Panc1 (cell line): ENCODE data around the gene PELI2. TPM values are rescaled to one million over a fixed set of nuclear protein-coding genes. Genes with fewer than 3 reads are reported as not detected.

Source experiments
- ATAC-seq: fragments of 200-7000 bp; cut with Tn5 transposase; 2 replicates; pipeline ENCODE4 v1.9.1; 2020; ENCODE audit warnings: mild to moderate bottlenecking, moderate library complexity
- BruUV-seq: library from RNA; stranded (reverse); fragments of 400-500 nt; replicated peaks from 2 replicates; lab custom pipeline; 2021; lab: Mats Ljungman, UMichigan
- CTCF ChIA-PET: fragments of 300-600 bp; sonication (Branson Sonifier 250); formaldehyde crosslinking; loops from one replicate; lab custom pipeline; 2022; ENCODE audit warnings: antibody characterized with exemption; lab: Charles Lee
- POLR2A ChIA-PET: fragments of 300-600 bp; sonication (Branson Sonifier 250); formaldehyde crosslinking; loops from one replicate; lab custom pipeline; 2022; ENCODE audit warnings: antibody characterized with exemption; lab: Charles Lee
- DNase-seq: peaks from one replicate; pipeline ENCODE4 v3.0.0-alpha.2; 2010; ENCODE audit warnings: low read depth, low spot score
- H3K27ac ChIP-seq: 2 replicates; pipeline ENCODE4 v1.5.1; 2011; ENCODE audit warnings: mild to moderate bottlenecking, low read length, inconsistent platforms
- H3K27me3 ChIP-seq: fragments of 200-500 bp; sonication (Bioruptor generic); 2 replicates; pipeline ENCODE4 v1.6.0; 2014; ENCODE audit warnings: low read length, inconsistent platforms; ENCODE audit not compliant: control insufficient read depth, insufficient read depth
- H3K36me3 ChIP-seq: fragments of 200-500 bp; sonication (Bioruptor generic); 2 replicates; pipeline ENCODE4 v1.5.1; 2014; ENCODE audit warnings: inconsistent platforms, mild to moderate bottlenecking, low read length, moderate library complexity; ENCODE audit not compliant: control insufficient read depth, insufficient read depth
- H3K4me1 ChIP-seq: 2 replicates; pipeline ENCODE4 v1.5.1; 2011; ENCODE audit warnings: inconsistent platforms, mild to moderate bottlenecking, low read length, moderate library complexity; ENCODE audit not compliant: control insufficient read depth, insufficient read depth
- H3K4me3 ChIP-seq, 2 experiments: 2 replicates each; pipeline ENCODE4 v1.5.1; 2011 to 2012; ENCODE audit warnings: low read depth in 2 of 2, low read length in 2 of 2, mild to moderate bottlenecking in 2 of 2, inconsistent platforms in 1 of 2, moderate library complexity in 1 of 2
- H3K9me3 ChIP-seq: fragments of 200-500 bp; sonication (Bioruptor generic); 2 replicates; pipeline ENCODE4 v1.5.1; 2014; ENCODE audit warnings: low read depth, mild to moderate bottlenecking, inconsistent platforms, low read length, moderate library complexity; ENCODE audit not compliant: control insufficient read depth, insufficient read depth
- POLR2AphosphoS5 ChIP-seq: IDR thresholded peaks from 2 replicates; pipeline ENCODE4 v1.6.1; 2012; ENCODE audit warnings: mild to moderate bottlenecking, low read depth, low read length, moderate library complexity
- SIN3A ChIP-seq: IDR thresholded peaks from 2 replicates; pipeline ENCODE4 v1.6.1; 2012; ENCODE audit warnings: low read depth, mild to moderate bottlenecking, low read length, moderate library complexity, borderline replicate concordance; ENCODE audit not compliant: insufficient read depth
- TCF7L2 ChIP-seq: IDR thresholded peaks from 2 replicates; pipeline ENCODE4 v1.6.1; 2011; ENCODE audit warnings: mild to moderate bottlenecking, low read depth, low read length, inconsistent platforms
- in situ Hi-C: cut with HindIII; loops from 2 replicates; pipeline ENCODE4 v1.10.0; 2016; ENCODE audit warnings: low sequenced_read_pairs, low pct_unique_long_range_greater_than_20kb
- intact Hi-C: fragments of 100-400 bp; cut with micrococcal nuclease; formaldehyde crosslinking; loops from one replicate; pipeline ENCODE4 v1.10.0; 2022; ENCODE audit not compliant: unreplicated experiment
- total RNA-seq: library from RNA; stranded (reverse); gene quantifications from one replicate; pipeline ENCODE4 v1.2.1, GENCODE V29; 2021; ENCODE audit not compliant: unreplicated experiment
- TF ChIP-seq, protein P1 (sequence below), 2 experiments: IDR thresholded peaks; 2 replicates each; pipeline ENCODE4 v1.6.1; 2011 to 2012; ENCODE audit warnings: low read depth in 2 of 2, control low read depth in 1 of 2, low read length in 1 of 2, mild to moderate bottlenecking in 1 of 2, moderate library complexity in 1 of 2; ENCODE audit not compliant: insufficient read depth in 1 of 2
- TF ChIP-seq, protein P2 (sequence below): fragments of 450-650 bp; IDR thresholded peaks from 2 replicates; pipeline ENCODE4 v1.5.1; 2017; ENCODE audit warnings: mild to moderate bottlenecking

Gene PELI2
- total RNA-seq, 1 experiment from 2014 or later: 0.28 TPM

DNA sequence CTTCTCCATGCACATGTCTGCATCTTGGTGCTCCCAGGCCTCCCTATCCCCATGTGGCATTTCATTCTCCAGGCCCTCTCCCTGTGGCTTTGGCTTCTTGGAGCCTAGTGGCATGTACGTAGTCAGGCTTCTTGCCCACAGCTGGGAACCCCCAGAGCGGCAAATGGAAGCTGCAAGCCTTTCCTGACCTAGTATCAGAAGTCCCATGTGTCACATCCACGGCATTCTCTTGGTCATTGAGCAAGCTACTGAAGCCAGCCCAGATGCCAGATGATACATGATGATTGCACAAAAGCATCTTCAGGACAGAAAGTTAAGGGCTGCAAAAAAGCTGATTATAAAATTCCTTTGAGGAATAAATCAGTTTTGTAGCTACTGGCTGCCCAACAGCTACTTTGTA lies 154.9 kb downstream of the PELI2 start:
- CTCF ChIA-PET: no interaction called here
- TF ChIP-seq POLR2AphosphoS5 (no peak), SIN3A (no peak), TCF7L2 (no peak)
- TF ChIP-seq, protein P1, sequence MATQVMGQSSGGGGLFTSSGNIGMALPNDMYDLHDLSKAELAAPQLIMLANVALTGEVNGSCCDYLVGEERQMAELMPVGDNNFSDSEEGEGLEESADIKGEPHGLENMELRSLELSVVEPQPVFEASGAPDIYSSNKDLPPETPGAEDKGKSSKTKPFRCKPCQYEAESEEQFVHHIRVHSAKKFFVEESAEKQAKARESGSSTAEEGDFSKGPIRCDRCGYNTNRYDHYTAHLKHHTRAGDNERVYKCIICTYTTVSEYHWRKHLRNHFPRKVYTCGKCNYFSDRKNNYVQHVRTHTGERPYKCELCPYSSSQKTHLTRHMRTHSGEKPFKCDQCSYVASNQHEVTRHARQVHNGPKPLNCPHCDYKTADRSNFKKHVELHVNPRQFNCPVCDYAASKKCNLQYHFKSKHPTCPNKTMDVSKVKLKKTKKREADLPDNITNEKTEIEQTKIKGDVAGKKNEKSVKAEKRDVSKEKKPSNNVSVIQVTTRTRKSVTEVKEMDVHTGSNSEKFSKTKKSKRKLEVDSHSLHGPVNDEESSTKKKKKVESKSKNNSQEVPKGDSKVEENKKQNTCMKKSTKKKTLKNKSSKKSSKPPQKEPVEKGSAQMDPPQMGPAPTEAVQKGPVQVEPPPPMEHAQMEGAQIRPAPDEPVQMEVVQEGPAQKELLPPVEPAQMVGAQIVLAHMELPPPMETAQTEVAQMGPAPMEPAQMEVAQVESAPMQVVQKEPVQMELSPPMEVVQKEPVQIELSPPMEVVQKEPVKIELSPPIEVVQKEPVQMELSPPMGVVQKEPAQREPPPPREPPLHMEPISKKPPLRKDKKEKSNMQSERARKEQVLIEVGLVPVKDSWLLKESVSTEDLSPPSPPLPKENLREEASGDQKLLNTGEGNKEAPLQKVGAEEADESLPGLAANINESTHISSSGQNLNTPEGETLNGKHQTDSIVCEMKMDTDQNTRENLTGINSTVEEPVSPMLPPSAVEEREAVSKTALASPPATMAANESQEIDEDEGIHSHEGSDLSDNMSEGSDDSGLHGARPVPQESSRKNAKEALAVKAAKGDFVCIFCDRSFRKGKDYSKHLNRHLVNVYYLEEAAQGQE (IDR thresholded peaks at IDR 0.05; ENCODE audit: insufficient read depth in 1 of 2, low read depth in 2 of 2, low read length in 1 of 2): no peak
- TF ChIP-seq, protein P2, sequence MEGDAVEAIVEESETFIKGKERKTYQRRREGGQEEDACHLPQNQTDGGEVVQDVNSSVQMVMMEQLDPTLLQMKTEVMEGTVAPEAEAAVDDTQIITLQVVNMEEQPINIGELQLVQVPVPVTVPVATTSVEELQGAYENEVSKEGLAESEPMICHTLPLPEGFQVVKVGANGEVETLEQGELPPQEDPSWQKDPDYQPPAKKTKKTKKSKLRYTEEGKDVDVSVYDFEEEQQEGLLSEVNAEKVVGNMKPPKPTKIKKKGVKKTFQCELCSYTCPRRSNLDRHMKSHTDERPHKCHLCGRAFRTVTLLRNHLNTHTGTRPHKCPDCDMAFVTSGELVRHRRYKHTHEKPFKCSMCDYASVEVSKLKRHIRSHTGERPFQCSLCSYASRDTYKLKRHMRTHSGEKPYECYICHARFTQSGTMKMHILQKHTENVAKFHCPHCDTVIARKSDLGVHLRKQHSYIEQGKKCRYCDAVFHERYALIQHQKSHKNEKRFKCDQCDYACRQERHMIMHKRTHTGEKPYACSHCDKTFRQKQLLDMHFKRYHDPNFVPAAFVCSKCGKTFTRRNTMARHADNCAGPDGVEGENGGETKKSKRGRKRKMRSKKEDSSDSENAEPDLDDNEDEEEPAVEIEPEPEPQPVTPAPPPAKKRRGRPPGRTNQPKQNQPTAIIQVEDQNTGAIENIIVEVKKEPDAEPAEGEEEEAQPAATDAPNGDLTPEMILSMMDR: no peak
- Histone ChIP-seq H3K27me3 (no peaks in the 10 kb centered on the region), H3K4me3 (no peak overlapping the region), H3K9me3 (no peaks in the 10 kb centered on the region), H3K27ac (no peak overlapping the region), H3K4me1 (no peaks in the 10 kb centered on the region), H3K36me3 (no peaks in the 10 kb centered on the region)
- DNase-seq (no peak), ATAC-seq (no peak)
- BruUV-seq: no TSS peak
- POLR2A ChIA-PET: no interaction called here
- intact Hi-C loops (no loop called here), in situ Hi-C loops (no loop called here)

DNA sequence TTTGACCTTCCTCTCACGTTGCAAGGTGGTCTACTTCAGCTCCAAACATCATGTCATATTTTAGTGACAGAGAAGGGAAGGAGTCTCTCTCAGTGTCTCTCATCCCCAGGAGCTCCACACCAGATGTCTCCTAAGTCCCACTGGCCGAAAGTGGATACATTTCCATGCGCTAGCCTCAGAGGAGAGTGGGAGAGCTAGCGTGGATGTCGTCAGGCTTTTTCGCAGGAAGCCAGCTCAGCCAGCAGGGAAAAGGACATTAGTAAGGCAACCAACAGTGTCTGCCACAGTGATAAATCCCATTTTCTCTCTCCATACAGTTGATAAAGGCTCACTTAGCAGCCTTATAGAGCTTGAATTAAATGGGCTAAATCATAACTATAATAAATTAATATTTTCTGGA lies 155.7 kb downstream of the PELI2 start:
- H3K36me3 ChIP-seq: no peaks in the 10 kb centered on the region
- no peaks in the 10 kb centered on the region for H3K27me3 ChIP-seq
- H3K4me1 ChIP-seq: no peaks in the 10 kb centered on the region
- intact Hi-C loops (no loop called here), in situ Hi-C loops (no loop called here)
- no peak overlapping the region for H3K27ac ChIP-seq
- ChIA-PET POLR2A (no interaction called here), CTCF (no interaction called here)
- no TSS peak for BruUV-seq
- H3K4me3 ChIP-seq: no peak overlapping the region
- no peak for ATAC-seq
- TF ChIP-seq, protein P1 (IDR thresholded peaks at IDR 0.05; ENCODE audit: insufficient read depth in 1 of 2, low read depth in 2 of 2, low read length in 1 of 2): no peak
- TF ChIP-seq, protein P2: no peak
- TF ChIP-seq SIN3A (no peak), TCF7L2 (no peak), POLR2AphosphoS5 (no peak)
- DNase-seq: no peak
- no peaks in the 10 kb centered on the region for H3K9me3 ChIP-seq
